HepG2 (cell line): ENCODE measurements around the gene PARP6. TPM values are rescaled to one million over a fixed set of nuclear protein-coding genes. Genes with fewer than 3 reads are reported as not detected.

Experiments used
- ELF4 ChIP-seq: sonication (generic); formaldehyde crosslinking; IDR thresholded peaks from 2 replicates; pipeline ENCODE4 v1.5.0; 2020; ENCODE audit warnings: missing genetic modification reagents, mild to moderate bottlenecking, moderate library complexity, borderline replicate concordance
- ETV6 ChIP-seq: sonication (generic); formaldehyde crosslinking; conservative IDR thresholded peaks from 2 replicates; pipeline ENCODE4 v1.4.0; 2020; ENCODE audit warnings: missing genetic modification reagents
- GMEB2 ChIP-seq: IDR thresholded peaks from 2 replicates; pipeline ENCODE4 v1.6.1; 2016; ENCODE audit warnings: missing biosample characterization, missing genetic modification reagents, low read depth
- HCFC1 ChIP-seq: fragments of 150-350 bp; IDR thresholded peaks from 2 replicates; pipeline ENCODE4 v1.6.1; 2014; ENCODE audit warnings: low read depth, low read length
- HNRNPUL1 ChIP-seq: fragments of 200-400 bp; formaldehyde crosslinking; IDR thresholded peaks from 2 replicates; pipeline ENCODE4 v1.6.1; 2017; ENCODE audit warnings: low read depth, mild to moderate bottlenecking, low read length, moderate library complexity
- IKZF4 ChIP-seq: sonication (generic); formaldehyde crosslinking; IDR thresholded peaks from 2 replicates; pipeline ENCODE4 v1.5.1; 2020; ENCODE audit warnings: borderline replicate concordance, mild to moderate bottlenecking, low read depth, missing genetic modification reagents; ENCODE audit errors: not compliant biosample characterization
- NCOA2 ChIP-seq: sonication (generic); formaldehyde crosslinking; IDR thresholded peaks from 2 replicates; pipeline ENCODE4 v1.8.0; 2022; ENCODE audit warnings: inconsistent platforms
- NFIB ChIP-seq: sonication (generic); formaldehyde crosslinking; IDR thresholded peaks from 2 replicates; pipeline ENCODE4 v1.9.0; 2021; ENCODE audit warnings: missing genetic modification reagents, mild to moderate bottlenecking, borderline replicate concordance
- NFYC ChIP-seq: IDR thresholded peaks from 2 replicates; pipeline ENCODE4 v1.6.1; 2016; ENCODE audit warnings: missing genetic modification reagents, missing compliant biosample characterization
- PLRG1 ChIP-seq: fragments of 450-650 bp; conservative IDR thresholded peaks from 2 replicates; pipeline ENCODE4 v1.6.1; 2016
- REL ChIP-seq: sonication (generic); formaldehyde crosslinking; conservative IDR thresholded peaks from 2 replicates; pipeline ENCODE4 v1.8.0; 2022; ENCODE audit warnings: mild to moderate bottlenecking, missing genetic modification reagents, moderate library complexity
- REST ChIP-seq, 2 experiments: IDR thresholded peaks; 2 replicates each; pipeline ENCODE4 v1.6.1; 2011 to 2012; ENCODE audit warnings: low read length in 2 of 2, borderline replicate concordance in 1 of 2, low read depth in 1 of 2, mild to moderate bottlenecking in 1 of 2, moderate library complexity in 1 of 2
- SMC3 ChIP-seq: IDR thresholded peaks from 2 replicates; pipeline ENCODE4 v1.6.1; 2011; ENCODE audit warnings: low read length, improper control_type of control experiment
- TBX3 ChIP-seq: fragments of 450-650 bp; IDR thresholded peaks from 2 replicates; pipeline ENCODE4 v1.6.1; 2017; ENCODE audit warnings: antibody characterized with exemption, mild to moderate bottlenecking, inconsistent platforms, borderline replicate concordance
- TRIM24 ChIP-seq: sonication (generic); formaldehyde crosslinking; IDR thresholded peaks from 2 replicates; pipeline ENCODE4 v1.8.0; 2022; ENCODE audit warnings: mild to moderate bottlenecking, missing genetic modification reagents
- XRCC5 ChIP-seq: fragments of 200-400 bp; formaldehyde crosslinking; optimal IDR thresholded peaks from 2 replicates; pipeline ENCODE3; 2017; ENCODE audit warnings: mild to moderate bottlenecking, low read length
- ZBTB38 ChIP-seq: sonication (generic); formaldehyde crosslinking; IDR thresholded peaks from 2 replicates; pipeline ENCODE4 v1.5.1; 2020; ENCODE audit warnings: mild to moderate bottlenecking, missing genetic modification reagents
- ZFP91 ChIP-seq: sonication (generic); formaldehyde crosslinking; IDR thresholded peaks from 2 replicates; pipeline ENCODE4 v1.9.0; 2022; ENCODE audit warnings: missing genetic modification reagents, mild to moderate bottlenecking, borderline replicate concordance
- ZKSCAN8 ChIP-seq: IDR thresholded peaks from 2 replicates; pipeline ENCODE4 v1.6.1; 2016; ENCODE audit warnings: borderline replicate concordance, missing genetic modification reagents, missing compliant biosample characterization
- ZNF501 ChIP-seq: sonication (generic); formaldehyde crosslinking; IDR thresholded peaks from 2 replicates; pipeline ENCODE4 v1.5.1; 2020; ENCODE audit warnings: mild to moderate bottlenecking, moderate library complexity, missing genetic modification reagents
- ZNF703 ChIP-seq: sonication (generic); formaldehyde crosslinking; IDR thresholded peaks from 2 replicates; pipeline ENCODE4 v1.5.1; 2020; ENCODE audit warnings: missing genetic modification reagents, mild to moderate bottlenecking, moderate library complexity, borderline replicate concordance
- ZNF788 ChIP-seq: sonication (generic); formaldehyde crosslinking; IDR thresholded peaks from 2 replicates; pipeline ENCODE4 v1.5.0; 2020; ENCODE audit warnings: mild to moderate bottlenecking, missing genetic modification reagents, borderline replicate concordance
- ZZZ3 ChIP-seq: sonication (generic); formaldehyde crosslinking; IDR thresholded peaks from 2 replicates; pipeline ENCODE4 v1.4.0; 2020; ENCODE audit warnings: missing genetic modification reagents, mild to moderate bottlenecking, borderline replicate concordance
- polyA plus RNA-seq, 8 experiments: library from polyadenylated mRNA; depleted of rRNA in 3 of 8; stranded (reverse) in 7 of 8; unstranded in 1 of 8; fragments of >200 nt; fragmentation: Illumina TruSeq in 4 of 8; extraction: Trizol in 4 of 8; gene quantifications; 2 replicates each; pipeline versions ENCODE4 v1.2.1 to v1.2.3, GENCODE V29; 2011 to 2016; ENCODE audit warnings: low read depth in 4 of 8, missing spikeins in 1 of 8, mixed read lengths in 1 of 8; ENCODE audit not compliant: insufficient read depth in 1 of 8
- total RNA-seq, 5 experiments: library from RNA; depleted of rRNA; stranded (reverse); fragments of >200 nt; fragmentation: Illumina TruSeq; extraction: Trizol; gene quantifications; 2 replicates each; pipeline ENCODE4 v1.2.3, GENCODE V29; 2016; ENCODE audit warnings: low read depth in 1 of 5

The PARP6 gene
- total and polyA plus RNA-seq, 2 of the 13 experiments (the other 11 are each of a cell fraction or from before 2014, with no cell fraction given), result 0.22 to 0.87 TPM

GRCh38 chr15:72231066-72231832 is 41.1 kb downstream of the PARP6 start, which contains the start of gene PKM (continued):
- TF ChIP-seq REST (IDR thresholded peaks at IDR 0.05; ENCODE audit: borderline replicate concordance in 1 of 2, low read depth in 1 of 2, low read length in 2 of 2) (peak in 1 of 2 experiments; percentile 78; a peak in 2 of 4 replicates), ELF4 (no peak), ZZZ3 (0 out of 2 replicates have a peak, but pooled peaks have one; percentile 23), ZKSCAN8 (peak; percentile 83; the same call in 1 of the 2 replicates), NFIB (CRISPR knock-in tag) (no peak), ZNF788 (peak; percentile 57; the same call in 1 of the 2 replicates), ZFP91 (CRISPR knock-in tag) (peak; percentile 94), HNRNPUL1 (peak; percentile 87; the same call in 1 of the 2 replicates), REL (peak; percentile 79; the same call in 1 of the 2 replicates), XRCC5 (peak; percentile 97), NFYC (peak; percentile 87), PLRG1 (no peak), TRIM24 (CRISPR knock-in tag) (no peak), TBX3 (no peak), NCOA2 (CRISPR knock-in tag) (no peak; the same call in 1 of the 2 replicates), GMEB2 (CRISPR knock-in tag) (peak; percentile 78), HCFC1 (no peak), ZNF703 (CRISPR knock-in tag) (peak; percentile 71; the same call in 1 of the 2 replicates), ZBTB38 (CRISPR knock-in tag) (no peak; the same call in none of the 2 replicates), IKZF4 (CRISPR knock-in tag) (peak; percentile 84), SMC3 (no peak), ZNF501 (CRISPR knock-in tag) (peak; percentile 96), ETV6 (CRISPR knock-in tag) (no peak; the same call in none of the 2 replicates)
